HPDE6-E6E7 (cell line): ENCODE results near the gene SLC23A3.
"Not testable (repeated sequence)": the region's sequence is repeated elsewhere in the genome, so short reads cannot be mapped to it uniquely, and the experiment has no call there.

ENCODE experiments used
- DNase-seq: peaks from one replicate; pipeline ENCODE4 v3.0.0; 2011; ENCODE audit warnings: missing footprints; ENCODE audit errors: extremely low spot score

The SLC23A3 gene

DNA sequence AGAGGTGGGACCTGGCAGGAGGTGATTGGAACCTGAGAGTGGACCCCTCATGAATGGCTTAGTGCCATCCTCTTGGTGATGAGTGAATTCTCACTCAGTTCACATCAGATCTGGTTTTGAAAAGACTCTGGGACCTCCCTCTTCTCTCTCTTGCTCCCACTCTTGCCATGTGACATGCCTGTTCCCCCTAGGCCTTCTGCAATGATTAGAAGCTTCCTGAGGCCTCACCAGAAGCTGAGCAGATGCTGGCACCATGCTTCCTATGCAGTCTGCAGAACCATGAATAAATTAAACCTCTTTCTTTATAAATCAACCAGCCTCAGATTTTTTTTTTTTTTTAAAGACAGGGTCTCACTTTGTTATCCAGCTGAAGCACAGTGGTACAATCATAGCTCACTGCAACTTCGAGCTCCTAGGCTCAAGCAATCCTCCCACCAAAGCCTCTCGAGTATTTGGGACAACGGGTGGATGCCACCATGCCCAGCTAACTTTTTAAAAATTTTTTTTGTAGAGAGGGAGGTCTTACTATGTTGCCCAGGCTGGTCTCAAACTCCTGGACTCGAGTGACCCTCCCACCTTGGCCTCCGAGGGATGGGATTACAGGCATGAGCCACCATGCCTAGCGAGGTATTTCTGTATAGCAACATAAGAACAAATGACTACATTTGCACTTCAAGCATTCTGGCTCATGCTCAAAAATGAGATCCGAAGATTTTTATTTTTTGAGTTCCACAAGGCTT, 34.8 kb upstream of the SLC23A3 start:
- DNase-seq: no peak

DNA sequence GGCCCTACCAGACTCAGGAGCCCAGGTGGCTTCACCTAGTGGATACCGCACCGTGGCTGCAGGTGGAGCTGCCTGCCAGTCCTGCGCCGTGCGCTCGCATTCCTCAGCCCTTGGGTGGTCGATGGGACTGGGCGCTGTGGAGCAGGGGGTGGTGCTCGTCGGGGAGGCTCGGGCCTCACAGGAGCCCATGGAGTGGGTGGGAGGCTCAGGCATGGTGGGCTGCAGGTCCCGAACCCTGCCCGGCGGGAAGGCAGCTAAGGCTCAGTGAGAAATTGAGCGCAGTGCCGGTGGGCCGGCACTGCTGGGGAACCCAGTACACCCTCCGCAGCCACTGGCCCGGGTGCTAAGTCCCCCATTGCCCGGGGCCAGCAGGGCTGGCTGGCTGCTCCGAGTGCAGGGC, 31.5 kb upstream of the SLC23A3 start:
- DNase-seq: not testable (repeated sequence)

DNA sequence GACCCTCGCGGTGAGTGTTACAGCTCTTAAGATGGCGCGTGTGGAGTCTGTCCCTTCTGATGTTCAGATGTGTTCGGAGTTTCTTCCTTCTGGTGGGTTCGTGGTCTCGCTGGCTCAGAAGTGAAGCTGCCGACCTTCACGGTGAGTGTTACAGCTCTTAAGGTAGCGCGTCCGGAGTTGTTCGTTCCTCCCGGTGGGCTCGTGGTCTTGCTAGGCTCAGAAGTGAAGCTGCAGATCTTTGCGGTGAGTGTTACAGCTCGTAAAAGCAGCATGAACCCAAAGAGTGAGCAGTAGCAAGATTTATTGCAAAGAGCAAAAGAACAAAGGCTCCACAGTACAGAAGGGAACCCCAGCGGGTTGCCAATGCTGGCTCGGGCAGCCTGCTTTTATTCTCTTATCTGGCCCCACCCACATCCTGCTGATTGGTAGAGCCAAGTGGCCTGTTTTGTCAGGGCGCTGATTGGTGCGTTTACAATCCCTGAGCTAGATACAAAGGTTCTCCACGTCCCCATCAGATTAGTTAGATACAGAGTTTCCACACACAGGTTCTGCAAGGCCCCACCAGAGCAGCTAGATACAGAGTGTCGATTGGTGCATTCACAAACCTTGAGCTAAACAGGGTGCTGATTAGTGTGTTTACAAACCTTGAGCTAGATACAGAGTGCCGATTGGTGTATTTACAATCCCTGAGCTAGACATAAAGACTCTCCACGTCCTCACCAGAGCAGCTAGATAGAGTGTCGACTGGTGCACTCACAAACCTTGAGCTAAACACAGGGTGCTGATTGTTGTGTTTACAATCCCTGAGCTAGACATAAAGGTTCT, 30.9 kb upstream of the SLC23A3 start:
- not testable (repeated sequence) for DNase-seq

DNA sequence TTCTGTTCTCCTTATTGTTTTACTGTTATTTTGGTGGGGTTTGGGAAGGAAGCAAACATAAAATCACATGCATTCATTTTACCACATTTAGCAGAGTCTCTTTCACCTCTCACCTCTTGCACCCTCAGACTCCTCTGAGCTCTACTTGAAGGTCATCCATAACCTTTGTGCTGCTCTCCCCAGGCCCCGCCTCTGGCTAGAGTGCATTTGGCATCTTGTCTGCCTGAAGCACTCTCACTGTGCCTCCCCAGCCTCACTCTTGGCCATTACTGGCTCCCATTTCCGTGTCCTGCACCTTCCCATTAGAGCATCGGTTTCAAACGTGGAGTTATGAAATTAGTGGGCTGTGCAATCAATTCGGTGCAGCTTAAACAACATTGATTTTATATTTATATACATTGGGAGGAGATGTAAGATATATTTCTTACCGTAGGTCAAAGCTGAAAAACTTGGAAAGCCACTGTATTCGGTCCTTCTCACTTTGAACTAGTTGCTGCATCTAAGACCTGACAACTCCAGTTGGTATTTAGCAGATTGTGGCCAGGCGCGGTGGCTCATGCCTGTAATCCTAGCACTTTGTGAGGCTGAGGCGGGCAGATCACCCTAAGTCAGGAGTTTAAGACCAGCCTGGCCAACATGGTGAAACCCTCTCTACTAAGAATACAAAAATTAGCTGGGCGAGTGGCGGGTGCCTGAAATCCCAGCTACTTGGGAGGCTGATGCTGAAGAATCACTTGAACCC, 29.8 kb upstream of the SLC23A3 start:
- no peak for DNase-seq

DNA sequence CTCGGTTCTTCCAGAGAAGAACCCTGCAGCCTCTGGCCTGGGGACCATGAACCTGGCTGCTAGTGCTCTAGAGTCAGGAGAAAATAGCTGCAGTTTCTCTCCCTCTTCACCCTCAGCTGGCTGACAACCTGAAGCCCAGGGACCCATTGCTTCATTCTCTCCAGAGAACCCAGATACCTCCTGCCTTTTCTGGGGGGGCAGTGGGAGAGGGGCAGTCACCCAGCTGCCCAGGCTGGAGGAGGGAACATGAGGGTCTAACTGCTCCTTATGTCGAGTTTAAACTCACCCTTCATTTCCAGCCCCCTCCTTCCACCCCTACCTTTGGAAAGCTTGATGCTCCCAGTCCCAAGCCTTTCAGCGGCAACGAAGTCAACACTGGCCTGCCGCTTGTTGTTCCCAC, 29.1 kb upstream of the SLC23A3 start:
- no peak for DNase-seq

DNA sequence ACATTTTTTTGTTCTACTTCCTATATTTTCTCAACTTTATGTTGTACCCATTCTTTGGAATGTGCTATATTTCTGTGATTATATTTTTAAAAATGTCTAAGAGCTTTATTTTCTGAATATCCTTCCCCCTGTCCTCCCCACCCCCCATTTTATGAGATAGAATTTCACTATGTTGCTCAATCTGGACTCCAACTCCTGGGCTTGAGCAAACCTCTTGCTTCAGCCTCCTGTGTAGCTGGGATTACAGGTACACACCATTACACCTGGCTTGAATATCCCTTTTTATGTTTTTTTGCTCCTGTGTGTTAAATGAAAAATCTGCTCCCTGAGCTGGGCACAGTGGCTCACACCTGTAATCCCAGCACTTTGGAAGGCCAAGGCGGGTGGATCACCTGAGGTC, 27.6 kb upstream of the SLC23A3 start:
- no peak for DNase-seq

DNA sequence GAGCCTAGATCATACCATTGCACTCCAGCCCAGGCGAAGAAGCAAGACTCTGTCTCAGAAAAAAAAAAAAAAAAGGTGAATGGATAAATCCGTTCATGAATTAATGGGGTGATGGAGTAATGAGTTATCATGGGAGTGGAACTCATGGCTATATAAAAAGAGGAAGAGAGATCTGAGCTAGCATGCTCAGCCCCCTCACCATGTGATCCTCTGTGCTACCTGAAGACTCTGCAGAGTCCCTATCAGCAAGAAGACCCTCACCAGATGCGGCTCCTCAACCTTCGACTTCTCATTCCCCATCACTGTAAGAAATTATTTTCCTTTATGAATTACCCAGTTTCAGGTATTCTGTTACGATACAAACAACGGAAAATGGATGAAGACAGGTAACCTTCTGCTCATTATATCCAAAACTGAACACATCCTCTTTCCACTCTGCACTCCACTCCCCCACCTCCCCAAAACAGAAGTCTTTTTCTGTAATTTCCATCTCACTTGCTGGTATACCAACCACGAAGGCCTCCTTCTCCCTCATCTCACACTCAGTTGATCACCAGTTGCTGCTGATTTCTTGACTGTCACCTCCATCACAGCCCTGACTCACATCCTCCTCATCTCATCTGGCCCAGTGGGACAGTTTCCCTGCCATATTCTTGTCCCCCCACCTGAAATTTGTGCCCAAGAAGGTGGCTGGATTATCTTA, 17.1 kb upstream of the SLC23A3 start:
- no peak for DNase-seq

DNA sequence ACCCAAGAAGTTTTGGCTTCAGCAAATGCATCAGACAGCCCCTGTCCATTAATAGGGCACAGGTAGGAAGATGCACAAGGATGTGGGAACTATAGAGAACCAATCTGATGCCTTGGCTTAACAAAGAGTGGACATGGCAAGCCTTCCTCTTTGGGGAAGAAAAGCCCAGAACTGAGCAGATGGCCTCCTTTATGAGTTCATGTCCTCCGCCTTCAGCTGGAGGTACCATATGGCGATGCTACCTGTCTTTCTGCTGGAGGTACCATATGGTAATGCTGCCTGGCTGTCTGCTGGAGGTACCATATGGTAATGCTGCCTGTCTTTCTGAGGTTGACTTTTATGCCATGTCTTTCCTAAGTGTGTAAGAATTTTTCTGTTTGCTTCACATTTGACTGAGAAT, 14.3 kb upstream of the SLC23A3 start:
- no peak for DNase-seq

DNA sequence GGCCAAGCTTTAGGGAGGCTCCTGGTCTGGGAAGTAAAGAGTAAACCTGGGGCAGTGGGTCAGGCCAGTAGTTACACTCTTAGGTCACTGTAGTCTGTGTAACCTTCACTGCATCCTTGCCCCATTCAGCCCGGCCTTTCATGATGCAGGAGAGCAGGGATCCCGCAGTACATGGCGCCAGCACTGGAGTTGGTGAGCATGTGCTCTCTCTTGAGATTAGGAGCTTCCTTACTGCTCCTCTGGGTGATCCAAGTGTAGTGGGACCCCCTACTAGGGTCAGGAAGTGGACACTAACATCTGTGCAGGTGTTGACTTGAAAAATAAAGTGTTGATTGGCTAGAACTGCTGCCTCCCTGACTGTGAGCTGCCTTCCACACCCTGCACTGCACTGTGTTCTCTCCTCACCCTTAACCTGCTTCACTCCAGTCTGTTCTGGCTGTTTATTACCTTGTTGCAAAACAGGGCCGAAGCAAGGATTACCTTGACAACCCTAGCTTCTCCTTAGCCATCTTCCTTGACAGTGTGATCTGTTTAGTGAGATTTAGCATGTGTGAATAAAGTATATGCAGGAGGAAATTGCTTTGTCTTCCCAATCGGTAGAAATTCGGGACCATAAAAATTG, 13.4 kb upstream of the SLC23A3 start:
- DNase-seq: no peak

DNA sequence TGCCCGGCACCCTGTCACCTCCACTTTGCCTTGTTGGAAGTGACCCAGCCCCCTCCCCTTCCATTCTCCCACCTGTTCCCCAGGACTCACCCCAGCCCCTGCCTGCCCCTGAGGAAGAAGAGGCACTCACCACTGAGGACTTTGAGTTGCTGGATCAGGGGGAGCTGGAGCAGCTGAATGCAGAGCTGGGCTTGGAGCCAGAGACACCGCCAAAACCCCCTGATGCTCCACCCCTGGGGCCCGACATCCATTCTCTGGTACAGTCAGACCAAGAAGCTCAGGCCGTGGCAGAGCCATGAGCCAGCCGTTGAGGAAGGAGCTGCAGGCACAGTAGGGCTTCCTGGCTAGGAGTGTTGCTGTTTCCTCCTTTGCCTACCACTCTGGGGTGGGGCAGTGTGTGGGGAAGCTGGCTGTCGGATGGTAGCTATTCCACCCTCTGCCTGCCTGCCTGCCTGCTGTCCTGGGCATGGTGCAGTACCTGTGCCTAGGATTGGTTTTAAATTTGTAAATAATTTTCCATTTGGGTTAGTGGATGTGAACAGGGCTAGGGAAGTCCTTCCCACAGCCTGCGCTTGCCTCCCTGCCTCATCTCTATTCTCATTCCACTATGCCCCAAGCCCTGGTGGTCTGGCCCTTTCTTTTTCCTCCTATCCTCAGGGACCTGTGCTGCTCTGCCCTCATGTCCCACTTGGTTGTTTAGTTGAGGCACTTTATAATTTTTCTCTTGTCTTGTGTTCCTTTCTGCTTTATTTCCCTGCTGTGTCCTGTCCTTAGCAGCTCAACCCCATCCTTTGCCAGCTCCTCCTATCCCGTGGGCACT, 12.7 kb upstream of the SLC23A3 start:
- DNase-seq: no peak

DNA sequence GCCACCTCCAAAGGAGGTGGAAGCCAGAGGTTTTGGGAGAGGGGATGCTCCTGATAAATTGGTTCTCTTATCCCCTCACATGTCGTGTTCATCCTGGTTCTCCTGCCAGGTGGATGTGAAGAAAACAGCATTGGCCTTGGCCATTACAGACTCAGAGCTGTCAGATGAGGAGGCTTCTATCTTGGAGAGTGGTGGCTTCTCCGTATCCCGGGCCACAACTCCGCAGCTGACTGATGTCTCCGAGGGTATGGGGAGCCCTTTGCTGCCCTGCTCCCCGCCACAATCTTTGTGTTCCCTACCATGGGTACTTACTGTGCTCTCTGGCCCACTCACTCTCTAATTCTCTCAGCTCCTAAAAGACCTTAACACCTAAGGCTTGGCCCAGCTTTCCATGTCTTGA, 11.7 kb upstream of the SLC23A3 start:
- no peak for DNase-seq

DNA sequence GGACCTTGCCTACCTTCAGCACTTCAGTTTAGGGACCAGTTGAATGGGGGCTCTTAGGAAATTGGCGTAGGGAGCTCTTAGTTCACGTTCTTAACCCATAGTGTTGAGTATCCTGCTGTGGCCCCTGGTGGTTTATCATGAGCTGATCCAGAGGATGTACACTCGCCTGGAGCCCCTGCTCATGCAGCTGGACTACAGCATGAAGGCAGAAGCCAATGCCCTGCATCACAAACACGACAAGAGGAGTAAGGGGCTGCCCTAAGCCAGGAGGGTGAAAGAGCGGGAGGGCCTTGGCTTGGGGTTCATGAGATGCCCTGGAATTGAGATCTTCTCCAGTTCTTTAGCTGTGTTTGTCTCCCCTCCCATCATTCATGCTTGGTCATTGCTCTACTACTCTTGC, 11.1 kb upstream of the SLC23A3 start:
- no peak for DNase-seq

DNA sequence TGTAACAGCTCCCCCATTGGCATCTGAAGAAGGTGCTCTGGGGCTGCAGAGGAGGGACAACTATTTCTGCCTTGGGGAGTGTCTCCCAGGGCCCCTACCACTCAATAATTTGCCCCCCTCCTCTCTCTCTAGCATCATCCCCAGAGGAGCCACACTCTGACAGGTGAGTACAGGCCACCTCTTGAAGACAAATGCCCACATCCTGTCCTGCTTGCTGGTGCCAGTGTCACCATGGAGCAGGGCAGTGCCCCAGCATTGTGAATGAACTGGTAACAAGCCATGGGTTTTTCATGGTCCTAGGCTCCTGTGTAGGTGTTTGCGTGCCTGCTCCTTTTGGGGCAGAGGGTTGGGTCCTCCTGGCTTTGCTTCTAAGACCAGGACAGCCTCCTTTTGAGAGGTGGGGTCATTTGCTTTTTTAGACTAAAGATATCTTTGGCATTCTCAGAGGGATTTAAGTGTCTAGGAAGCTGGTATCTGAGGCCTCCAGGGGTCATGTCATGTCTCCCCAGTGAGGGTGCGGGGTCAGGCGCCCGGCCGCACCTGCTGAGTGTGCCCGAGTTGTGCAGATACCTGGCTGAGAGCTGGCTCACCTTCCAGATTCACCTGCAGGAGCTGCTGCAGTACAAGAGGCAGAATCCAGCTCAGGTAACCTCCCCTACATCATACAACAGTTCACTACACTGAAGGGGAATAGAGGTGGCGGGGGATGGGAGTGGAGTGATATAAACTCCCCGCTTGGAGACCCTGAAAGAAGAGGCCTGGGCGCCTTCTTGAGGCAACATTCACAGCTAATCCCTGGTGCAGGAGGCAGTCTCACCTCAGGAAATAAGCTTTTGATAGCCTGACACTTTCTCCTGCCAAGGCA, 10.0 kb upstream of the SLC23A3 start:
- no peak for DNase-seq

DNA sequence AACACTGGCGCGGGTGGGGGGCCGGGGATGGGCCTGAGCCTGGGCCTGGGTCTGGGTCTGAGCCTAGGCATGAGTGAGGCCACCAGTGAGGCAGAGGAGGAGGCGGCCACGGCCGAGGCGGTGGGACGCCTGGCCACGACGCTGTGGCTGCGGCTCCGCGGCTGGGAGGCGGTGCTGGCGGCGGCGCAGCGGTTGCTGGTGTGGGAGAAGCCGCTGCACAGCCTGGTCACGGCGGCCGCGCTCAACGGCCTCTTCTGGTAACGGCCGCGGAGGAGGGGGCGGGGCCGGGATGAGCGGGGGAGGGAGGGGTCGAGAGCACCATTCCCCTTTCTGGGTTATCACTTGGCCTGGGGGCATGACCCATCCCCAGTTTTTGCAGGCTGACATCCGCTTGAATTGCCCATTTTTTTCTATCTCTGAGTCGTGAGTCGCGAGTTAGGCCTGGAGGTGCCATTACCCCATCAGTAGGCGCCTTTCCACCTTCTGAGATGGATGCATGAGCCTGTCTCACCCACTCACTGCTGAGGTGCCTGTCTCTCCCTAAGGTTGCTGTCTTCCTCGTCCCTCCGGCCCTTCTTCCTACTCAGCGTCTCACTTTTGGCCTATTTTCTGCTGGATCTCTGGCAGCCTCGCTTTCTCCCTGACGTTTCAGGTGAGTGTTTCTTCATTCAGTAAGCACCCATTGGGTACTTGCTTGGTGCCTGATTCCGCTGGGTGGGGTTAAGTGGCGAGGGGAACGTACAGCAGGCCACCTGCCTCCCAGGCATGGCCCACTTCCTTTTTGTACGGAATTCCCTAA, 8.7 kb upstream of the SLC23A3 start:
- DNase-seq: peak; percentile 19

DNA sequence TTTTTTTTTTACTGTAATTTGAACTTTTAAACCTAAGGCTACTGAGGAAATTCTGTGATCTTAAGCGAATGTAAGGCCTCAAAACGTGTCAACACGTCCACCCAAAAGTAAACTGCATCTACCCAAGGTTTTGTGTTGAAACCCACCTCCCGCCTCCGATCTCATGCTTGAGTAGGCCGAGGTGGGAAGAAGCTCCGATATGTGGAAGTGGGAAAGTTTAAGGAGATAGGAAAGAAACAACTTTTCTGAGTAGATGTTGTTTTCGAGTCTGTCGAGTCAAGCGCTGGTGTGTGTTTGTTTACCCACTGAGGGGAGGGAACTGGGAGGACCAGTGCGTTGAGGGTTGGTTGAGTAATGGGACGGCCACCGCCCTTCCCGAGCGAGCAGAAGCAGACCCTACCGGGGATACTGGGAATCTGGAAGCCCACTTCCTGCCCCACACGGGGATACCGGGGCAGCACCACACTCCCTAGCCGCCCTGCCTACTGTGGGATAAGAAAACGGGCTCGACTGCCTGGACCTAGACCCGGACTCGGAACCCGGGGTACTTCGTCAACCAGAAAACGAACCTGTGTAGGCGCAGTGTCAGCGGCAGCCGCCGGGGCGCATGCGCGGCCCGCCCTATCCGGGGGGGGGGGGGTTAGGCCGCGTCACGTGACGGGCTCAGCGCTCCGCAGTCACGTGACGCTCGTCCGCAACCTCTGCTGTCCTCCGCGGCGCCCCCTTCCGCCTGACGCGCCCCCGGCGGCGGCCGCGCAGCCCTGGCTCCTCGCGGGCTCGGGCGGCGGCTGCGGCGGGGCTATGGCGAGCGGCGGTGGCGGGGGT, 7.9 kb upstream of the SLC23A3 start, which contains the start of gene RETREG2:
Gene RETREG2 (plus strand): TSS at position 724 of the 825 bp plus-strand sequence. CDS start 78 bp downstream, at position 802.
- DNase-seq: peak; percentile 96

DNA sequence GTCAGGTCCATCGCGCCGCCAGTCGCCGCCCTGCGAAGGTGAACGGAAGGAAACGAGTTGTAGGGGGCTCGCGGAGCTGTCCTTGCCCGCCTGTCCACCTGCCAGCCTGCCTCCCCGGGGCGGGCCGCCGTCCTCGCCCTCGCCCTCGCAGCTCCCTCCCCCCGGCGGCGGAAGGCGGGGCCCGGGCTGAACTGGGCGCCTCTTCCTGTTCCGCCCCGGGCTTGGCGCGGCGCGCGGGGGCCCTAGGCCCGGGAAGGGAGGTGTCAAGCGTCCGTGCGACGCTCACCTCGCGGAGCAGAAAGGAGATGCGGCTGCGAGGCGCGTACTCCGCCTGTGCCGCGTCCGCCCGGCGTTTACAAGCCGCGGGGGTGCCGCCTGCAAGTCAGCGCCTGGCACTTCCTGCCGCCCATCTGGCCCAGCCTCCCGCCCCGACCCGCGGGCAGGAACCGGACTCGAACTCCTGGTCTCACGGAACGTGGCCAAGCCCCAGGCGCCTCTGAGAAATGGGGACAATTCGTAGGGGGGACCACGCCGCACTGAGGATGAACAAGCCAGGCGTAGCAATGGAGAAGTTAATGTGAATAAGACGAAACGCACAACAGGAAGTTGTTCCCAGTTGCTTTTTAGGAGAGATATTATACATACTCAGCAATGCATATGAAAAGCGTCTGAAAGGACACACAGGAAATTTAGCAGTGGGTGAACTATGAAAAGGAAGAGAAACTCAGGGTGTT, 7.2 kb upstream of the SLC23A3 start, which contains the start of gene CNPPD1:
Gene CNPPD1 (minus strand): TSS at position 108 of the 734 bp plus-strand sequence. CDS start 97 bp downstream, at position 11.
- peak; percentile 75 for DNase-seq
